ENCODE results near the gene AMZ1.
A peak's percentile ranks its signal among the peaks of the same experiment; 100 is the strongest.
"Not testable (repeated sequence)": the region's sequence is repeated elsewhere in the genome, so short reads cannot be mapped to it uniquely, and the experiment has no call there.

Gene AMZ1

DNA sequence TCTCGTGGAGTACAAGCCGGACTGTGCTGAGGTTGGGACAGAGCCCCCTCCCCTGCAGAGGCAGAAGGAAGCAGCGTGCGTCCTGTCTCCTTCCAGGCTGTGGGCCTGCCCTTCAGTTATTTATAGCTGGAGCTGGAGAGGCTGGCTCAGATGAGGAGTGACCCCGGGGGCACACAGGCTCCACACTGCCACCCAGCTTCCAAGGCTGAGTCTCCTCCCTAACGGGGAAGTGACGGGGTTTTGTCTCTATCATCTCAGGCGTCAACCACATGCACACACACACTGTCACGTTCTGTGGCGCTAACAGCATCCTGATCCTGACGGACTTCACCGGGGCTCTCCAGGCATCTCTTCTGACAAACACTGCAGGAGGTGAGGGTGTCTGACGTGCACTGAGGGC lies 25.4 kb downstream of the AMZ1 start:
- DNase-seq (ENCODE audit: low spot score), result no peak

DNA sequence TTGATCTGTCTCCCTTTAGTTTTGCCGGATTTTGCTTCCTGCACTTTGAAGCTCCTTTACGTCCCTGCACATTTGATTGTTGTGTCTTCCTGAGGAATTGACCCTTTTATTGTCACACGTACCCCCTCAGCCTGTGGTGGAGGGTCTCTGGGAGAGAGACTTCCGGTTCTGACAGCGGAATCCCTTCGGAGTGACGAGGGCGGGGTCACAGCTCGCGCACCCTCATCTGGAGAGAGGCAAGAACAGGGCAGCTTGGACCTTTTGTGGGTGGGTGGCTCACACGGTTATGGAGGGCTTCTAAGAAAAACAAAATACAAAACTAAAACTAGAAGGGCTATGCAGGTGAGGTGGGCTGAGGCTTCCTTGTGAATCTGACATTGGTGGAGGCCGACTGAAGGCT lies 26.0 kb downstream of the AMZ1 start:
- no peak for DNase-seq (ENCODE audit: low spot score)

DNA sequence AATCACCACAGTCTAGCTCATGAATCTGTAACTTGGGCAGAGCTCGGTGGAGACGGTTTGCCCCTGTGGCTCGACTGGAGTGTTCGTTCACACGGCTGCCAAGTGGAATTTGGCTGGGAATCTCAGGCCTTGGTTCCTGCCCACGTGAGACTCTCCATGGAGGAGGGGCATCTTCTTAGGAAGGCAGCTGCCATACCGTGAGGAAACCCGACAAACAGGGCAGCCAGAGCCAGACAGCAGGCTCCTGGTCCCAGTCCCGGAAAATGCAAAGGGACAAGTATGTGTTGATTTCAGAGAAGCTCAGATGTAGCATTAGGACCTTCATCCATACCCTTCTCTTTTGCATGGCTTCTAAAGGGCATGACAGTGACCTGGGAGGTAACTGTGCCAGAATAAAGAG lies 26.6 kb downstream of the AMZ1 start:
- DNase-seq (ENCODE audit: low spot score), result no peak

DNA sequence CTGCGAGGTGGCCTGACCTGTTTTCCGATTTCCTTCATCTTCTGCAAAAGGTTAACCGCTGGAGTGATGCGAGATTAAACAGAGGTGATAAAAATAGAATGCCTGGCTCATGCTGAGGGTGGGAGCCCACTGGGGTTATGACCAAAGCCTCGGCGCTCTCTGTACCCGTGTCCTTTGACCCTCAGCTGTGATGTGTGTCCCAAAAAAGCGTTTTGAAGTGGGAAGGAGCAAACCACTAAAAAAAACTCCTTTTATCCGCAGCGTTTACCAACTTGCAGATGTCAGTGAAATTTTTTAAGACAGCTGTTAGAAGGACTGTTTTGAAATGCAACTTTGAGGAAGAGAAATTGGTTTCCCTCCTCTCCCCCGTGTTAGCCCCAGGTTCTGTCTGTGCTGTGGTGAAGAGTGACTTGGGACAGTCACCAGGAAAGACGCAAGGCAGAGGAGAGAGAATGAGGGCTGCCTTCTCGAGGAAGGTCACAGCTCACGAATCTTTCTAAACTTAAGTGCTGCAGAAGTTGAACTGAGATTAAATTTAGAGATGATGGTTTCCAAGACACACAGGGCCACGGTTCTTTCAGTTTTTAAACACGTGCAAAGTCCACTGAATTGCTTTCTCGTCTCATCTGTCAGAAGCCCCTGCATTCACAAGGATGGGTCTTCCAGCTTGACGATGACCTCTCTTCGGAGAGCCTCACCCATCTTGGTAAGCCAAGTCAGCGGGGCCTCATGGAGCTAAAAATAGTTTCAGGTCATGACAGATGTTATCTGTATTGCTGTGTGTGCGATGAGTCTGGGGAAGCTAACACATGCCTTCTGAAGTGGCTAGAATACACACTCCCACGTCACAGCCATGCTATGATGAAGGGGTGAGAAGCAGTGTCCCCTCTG lies 27.6 kb downstream of the AMZ1 start:
- no peak for DNase-seq (ENCODE audit: low spot score)

DNA sequence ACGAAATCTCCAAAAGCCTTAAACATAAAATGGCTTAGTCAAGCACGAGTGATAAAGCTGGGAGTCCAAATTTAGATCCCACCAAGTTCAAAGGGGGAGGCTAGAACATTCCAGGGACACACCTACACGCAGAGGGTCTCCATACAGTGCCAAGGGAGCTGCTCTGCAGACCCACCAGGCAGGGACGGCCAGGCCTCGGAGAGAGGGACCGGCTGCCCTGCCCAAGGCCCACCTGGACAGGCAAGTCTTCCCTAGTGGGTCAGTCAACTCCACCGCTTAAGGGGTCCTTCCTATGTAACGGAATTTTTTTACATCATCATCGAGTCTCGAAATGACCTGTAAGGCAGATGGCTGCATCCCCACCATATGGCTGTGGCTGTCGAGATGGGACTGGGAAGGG lies 28.5 kb downstream of the AMZ1 start:
- no peak for DNase-seq (ENCODE audit: low spot score)

DNA sequence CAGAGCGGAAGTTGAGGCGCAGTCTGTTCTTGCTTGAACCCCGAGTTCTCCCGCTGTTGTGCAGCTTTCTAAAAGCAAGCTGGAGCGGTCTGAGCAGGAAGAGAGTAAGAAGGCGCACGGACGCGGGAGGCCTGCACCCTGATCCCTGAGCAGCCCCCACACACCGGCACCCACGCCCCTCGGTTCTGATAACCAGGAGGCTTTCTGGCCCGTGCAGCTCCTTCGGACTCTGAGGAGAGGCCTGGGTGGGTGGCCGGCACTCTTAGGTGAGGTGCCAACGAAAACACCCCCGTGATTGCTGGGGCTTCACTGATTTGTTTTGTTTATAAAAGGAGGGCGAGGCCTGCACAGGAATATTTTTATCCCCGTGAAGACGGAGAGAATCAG lies 28.9 kb downstream of the AMZ1 start:
- DNase-seq (ENCODE audit: low spot score), result no peak

DNA sequence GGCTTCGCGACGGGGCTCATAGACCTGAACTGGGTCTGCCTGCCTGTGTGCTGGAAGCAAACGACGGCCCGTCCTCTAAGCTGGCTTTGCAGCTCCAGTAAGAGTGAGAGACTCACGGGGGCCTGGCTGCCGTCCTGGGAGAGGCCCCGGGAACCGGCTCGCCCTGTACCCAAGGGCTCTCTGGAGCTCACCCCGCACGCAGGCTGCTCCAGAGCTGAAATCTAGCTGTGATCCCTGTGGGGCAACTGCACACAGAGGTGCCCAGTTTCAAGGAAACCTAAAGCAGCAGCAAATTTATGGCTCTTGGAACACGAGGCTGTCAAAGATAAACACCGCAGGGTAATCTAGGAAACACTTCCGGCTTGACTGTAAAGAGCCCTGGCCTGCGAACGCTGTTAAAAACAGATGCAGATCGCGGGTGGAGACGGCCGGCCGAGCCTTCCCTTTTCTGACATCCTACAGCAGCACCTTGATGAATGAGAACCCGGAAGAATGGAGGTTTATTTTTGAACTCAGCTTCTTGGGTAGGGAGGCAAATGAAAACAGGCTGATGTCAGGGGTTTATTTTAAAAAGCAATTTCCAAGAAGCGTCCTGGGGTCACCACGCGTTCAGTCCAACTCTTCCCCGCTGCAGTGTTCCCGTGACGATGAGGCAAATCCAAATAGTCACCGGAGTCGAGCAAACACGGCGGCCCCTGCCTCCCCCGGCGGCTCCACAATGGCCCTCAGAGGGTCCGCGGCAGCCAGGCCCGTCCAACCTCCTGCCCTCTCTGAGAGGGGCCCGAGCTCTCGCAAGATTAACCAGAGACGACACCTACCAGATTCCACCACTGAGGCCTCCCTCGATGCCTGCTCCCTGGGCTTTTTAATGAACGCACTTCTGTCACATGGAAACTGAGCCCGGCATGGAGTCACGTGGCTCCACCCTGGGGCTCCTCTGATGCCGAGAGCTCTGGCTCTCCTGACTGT lies 29.6 kb downstream of the AMZ1 start:
- DNase-seq (ENCODE audit: low spot score), result peak; percentile 74

DNA sequence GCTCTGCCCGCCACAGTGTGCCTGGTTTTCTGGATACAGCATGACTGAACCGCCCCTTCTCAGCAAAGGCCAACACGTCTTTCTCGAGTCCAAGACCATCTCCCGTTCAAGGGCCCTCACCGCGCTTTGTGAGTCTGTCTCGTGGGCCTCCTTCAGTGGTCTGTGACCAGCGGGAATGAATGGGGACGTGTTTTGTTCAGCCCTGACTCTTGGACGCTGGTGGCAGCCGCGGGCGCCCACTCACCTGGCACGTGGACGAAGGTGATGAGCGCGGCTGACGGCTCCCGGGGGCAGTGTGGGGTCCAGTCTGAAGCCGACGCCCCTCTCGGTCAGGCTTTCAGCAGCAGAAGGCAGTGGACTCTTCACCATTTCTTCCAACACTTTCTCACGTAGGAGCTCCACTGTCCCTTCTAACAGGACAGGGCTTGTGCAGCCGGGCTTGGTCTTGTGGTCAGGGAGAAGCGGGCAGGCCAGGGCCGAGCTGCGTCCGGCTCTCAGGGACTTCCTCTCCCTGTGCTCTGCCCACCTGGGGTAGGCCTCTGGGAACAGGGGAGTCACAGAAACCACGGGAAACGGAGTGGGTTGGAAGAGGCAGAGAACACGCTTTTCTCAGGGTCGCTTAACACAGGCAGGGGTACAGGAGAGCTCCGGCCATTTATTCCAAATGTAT lies 30.4 kb downstream of the AMZ1 start:
- no peak for DNase-seq (ENCODE audit: low spot score)

DNA sequence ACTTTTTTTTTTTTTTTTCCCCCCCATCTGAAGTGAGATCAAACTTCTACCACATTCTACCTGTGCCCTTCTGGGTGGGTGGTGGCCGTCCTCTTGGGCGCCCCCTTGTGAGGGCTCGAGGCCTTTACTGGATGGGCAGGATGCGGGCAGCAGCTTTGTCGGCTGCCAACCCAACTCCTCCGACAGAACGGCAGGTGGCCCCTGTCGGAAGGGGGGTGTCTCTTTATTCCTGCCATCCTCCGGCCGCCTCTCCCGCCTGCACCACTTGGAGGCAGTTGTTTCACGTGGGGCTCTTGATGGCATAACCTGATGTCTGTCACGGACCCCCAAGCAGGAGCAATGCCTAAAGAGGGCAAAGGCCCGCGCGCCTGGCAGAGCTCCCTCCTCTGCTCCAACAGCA lies 31.0 kb downstream of the AMZ1 start:
- peak; percentile 71 for DNase-seq (ENCODE audit: low spot score)

DNA sequence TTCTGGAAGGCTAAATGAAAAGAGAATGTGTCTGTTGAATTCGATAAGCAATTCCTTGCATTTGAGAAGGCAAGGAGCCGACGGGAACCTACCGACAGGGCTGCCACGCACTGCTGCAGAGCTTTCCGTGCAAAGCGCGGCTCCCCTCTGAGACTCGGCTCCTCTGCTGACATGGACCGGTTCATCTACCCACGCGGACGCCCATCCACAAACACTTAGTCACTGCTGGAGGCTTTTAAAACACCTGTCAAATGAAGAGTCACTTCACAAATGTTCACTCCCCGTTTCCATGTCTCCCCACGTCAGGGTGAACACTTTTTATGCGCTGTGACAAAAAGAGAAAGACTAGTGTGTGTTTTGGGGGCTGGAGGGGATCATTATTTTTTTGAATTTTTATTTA lies 32.0 kb downstream of the AMZ1 start:
- no peak for DNase-seq (ENCODE audit: low spot score)

DNA sequence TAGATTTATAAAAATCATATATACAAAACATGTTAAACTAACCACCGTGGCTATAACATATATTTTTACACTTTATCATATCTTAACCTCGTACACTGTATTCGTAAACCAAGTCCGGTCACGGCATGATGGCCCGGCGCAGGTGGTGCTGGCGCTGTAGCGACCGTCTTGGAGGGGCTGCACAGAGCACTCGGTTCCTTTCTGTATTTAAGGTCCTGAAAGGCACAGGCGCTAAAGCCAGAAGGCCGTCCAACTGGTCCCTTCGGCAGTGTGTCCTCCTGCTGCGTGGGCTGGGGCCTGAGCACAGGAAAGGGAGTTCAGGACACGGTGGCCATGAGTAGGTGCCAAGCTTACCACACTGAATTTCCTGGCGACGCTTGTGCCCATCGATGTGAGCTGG lies 33.8 kb downstream of the AMZ1 start:
- no peak for DNase-seq (ENCODE audit: low spot score)

DNA sequence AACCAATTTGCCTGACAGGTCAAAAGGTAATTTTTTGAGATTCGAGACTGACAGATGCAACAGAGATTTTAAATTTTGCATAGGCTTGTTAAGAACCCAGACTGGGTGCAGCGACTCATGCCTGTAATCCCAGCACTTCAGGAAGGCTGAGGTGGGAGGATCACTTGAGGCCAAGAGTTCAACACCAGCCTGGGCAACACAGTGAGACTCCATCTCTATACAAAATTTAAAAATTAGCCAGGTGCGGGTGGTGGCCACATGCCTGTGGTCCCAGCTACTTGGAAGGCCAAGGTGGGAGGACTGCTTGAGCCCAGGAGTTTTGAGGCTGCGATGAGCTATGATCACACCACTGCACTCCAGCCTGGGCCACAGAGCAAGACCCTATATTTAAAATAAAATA lies 34.6 kb downstream of the AMZ1 start:
- no peak for DNase-seq (ENCODE audit: low spot score)

DNA sequence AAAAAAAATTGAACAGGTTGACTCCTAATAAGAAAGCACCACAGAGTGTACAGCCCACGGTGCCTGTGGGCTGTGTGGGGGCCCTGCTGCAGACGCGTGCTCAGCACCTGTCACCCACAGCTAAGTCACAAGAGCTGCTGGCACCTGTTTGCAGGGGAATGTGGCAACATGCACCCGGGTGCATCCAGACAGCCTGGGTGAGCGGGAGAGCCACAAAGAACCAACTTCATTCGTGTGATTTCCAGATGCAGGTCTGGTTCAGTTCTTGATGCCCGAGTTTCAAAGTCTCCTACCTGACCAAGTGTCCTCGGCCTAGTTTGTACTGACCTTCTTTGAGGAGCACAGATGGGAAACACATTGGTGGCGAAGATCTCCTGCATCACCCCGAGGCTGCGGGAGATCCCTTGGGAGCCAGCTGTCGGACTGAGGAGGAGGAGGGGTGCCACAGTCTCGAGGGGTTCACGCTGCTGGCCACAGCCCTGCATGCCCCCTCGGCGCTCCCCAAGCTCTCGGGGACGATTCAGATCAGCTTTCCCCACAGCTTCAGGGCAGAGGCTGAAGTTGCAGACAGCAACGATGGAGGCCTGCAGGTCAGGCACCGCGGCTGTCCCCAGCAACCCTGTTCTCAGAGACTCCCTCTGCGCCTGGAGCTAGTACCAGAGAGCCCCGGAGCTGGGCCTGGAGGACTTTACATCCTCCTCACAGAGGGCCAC lies 35.3 kb downstream of the AMZ1 start:
- DNase-seq (ENCODE audit: low spot score), result no peak

DNA sequence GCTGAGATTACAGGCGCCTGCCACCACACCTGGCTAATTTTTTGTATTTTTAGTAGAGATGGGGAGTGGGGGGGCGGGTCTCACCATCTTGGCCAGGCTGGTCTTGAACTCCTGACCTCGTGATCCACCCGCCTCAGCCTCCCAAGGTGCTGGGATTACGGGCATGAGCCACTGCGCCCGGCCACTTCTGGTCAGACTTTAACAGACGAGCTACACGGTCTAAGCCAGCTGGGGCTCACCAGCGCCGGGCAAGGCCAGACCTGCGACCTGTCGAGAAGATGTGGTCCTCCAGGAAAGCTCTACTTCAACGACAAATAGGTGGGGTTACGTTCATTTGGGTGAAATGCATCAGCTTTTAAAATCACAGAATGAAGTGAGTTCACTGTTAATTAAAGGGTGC lies 36.0 kb downstream of the AMZ1 start:
- DNase-seq (ENCODE audit: low spot score), result not testable (repeated sequence)

DNA sequence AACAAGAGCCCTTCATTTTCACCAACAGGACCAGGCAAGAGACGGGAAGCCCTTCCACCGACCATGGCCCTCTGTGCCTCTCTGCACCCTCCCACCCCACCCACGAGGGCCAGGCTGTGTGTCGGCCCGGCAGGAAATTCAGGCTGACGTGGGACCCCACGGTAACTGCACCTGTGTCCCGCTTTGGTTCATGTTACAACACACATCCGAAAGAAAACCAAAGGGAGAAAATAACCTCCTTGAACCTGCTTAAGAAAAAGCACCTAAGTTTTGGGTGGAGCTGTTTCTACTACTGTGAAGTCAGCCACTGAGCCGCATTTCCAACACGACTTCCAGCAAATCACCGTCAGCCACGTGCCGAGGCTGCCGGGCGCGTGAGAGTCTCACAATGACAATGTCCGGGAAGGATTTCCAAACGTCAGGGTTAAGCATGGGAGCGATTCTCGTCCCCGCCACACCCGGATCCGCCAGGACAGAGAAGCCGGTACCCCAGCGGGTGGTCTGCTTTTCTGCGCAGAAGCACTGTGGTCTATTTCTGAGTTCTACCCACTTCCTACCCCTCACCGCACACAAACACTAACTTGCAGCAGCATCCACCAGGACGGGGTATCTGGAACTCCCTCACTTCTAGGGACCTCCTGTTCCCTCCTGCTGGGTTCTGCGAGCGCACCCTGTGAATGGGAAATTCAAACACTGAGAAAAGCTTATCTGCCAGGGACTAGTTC lies 36.6 kb downstream of the AMZ1 start:
- no peak for DNase-seq (ENCODE audit: low spot score)

DNA sequence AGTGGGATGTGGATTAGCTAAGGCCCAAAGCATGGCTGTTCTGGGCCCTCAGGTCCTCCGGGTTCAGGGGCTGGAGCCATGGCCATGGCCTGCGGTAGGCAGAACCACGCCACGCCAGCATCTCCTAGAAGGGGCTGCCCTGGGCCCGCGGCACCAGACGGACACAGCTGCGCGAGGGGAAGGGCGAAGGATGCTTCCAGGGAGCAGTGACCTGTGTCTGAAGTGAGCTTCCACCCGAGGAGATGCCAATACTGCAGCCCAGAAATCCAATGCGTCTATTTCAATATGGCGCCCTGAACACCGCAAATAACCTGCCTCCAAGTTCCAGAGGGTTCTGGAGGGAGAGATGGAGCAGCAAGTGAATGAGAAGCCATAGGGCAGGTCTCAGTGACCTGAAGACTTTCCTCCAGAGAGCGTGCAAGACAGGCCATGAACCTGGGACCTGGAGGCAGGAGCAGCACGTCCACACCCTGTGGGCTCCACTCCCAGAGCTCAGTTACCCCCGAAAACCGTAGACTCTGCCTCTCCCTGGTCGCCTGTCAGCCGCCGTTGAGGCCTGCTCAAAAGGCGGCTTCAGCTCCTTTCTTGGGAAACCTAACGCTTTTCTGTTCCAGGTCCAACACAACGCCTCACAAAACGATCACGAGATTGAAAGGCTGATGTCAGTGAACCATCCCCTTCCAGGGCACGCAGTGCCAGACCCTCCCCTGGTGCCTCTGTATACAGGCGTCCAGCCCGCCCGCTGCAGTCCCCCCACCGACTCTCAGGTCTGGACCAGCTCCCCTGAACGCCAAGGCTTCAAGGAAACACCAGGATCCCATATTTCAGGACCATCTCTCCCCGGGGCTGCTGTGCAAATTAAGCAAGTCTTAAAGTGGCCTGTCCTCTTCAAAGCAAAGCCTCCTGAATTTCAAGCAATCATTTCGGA lies 37.4 kb downstream of the AMZ1 start:
- DNase-seq (ENCODE audit: low spot score), result no peak

DNA sequence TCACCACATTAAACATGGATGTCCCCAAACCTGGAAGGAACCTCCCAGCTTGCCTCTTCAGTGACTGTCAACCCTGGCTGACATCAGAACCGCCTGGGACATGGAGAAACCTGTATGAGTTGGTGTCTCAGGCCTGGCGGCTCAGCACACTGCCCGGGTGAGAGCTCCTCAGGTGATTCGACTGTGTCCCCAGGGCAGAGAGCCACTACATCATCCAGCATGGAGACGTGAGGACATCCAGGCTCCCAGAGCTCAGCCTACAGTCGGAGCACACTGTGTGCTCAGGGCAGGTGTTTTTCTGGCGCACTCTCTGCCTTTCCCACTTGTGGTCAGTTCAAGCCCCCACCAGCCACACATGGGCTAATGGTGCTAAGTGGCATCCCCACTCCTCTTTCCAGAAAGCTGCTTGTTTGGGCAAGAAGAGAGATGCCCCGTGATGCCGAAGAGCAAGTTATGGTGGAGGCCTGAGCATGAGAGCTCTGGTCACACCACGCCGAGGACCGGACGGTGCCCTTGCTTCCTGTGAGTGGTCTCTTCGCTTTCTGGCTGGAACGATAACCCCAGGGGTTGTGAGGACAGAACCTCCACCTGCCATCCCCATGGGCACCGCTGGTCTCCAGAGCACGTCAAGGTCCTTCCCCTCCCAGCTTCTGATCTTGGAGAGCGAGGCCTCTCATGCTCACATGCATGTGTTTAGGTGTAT lies 38.5 kb downstream of the AMZ1 start:
- no peak for DNase-seq (ENCODE audit: low spot score)

DNA sequence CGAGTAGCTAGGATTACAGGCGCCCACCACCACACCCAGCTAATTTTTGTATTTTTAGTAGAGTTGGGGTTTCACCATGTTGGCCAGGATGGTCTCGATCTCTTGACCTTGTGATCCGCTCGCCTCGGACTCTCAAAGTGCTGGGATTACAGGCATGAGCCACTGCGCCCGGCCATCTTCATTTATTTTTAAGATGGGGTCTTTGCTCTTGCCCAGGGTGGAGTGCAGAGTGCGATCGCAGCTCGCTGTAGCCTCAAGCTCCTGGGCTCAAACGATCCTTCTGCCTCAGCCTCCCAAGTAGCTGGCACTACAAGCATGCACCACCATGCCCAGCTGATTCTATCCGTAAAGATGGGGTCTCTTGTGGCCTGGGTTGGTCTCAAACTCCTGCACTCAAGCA lies 39.2 kb downstream of the AMZ1 start:
- not testable (repeated sequence) for DNase-seq (ENCODE audit: low spot score)

DNA sequence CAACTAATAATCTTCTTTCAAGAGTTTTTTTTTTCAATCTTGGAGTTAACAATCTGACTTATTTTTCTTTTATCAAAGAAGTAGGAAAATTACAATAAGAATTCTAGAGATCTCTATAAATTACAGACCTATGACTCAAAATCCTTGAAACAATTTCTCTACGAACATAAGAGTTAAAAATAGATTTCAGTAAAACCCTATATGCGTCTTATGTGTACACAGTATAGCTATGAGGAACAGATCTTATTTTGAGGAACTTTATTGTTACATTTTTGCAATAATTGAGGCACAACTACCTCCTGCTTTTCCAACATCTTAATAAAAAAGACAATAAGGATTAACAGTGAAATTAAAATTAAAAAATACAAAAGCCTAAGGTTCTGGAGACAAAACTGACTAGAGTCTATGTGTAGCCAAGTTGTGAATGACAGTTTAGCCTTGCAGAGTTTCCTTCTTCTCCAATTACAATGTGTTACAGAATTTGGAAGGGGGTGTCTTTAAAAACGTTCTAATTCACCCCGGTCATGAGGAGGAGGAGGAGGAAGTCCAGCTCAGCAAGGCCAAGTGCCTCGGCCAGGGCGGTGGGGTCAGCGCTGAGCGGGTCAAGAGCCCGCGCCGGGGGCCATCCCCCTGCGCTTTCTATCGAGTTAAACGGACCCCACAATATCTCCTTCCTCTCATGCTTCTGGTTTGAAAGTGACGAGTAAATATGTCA lies 40.5 kb downstream of the AMZ1 start:
- no peak for DNase-seq (ENCODE audit: low spot score)
